Measurements from ENCODE around the gene TMOD1.

DNA sequence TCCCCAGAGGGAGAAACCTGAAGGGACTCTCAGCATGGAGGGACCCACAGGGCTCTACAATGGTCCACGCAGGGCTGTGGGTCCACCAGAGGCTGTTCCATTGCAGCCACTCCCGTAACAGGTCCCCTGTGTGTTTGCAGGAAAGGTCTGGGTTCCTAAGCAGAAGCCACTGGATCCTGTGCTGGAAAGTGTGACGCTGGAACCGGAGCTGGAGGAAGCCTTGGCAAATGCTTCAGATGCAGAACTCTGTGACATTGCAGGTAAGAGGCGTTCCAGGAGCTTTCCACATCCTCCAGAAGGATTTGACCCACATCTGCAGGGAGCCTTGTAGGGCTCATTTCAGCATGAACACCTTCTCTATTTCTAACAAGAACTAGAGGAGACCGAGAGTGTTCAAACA is 51.7 kb downstream of the TMOD1 start:
- TF ChIP-seq, protein P1, sequence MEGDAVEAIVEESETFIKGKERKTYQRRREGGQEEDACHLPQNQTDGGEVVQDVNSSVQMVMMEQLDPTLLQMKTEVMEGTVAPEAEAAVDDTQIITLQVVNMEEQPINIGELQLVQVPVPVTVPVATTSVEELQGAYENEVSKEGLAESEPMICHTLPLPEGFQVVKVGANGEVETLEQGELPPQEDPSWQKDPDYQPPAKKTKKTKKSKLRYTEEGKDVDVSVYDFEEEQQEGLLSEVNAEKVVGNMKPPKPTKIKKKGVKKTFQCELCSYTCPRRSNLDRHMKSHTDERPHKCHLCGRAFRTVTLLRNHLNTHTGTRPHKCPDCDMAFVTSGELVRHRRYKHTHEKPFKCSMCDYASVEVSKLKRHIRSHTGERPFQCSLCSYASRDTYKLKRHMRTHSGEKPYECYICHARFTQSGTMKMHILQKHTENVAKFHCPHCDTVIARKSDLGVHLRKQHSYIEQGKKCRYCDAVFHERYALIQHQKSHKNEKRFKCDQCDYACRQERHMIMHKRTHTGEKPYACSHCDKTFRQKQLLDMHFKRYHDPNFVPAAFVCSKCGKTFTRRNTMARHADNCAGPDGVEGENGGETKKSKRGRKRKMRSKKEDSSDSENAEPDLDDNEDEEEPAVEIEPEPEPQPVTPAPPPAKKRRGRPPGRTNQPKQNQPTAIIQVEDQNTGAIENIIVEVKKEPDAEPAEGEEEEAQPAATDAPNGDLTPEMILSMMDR (IDR thresholded peaks at IDR 0.05) = no peak
- no peak for TF ChIP-seq ZFX (IDR thresholded peaks at IDR 0.05; ENCODE audit: borderline replicate concordance)

All from 22Rv1 (cell line).